ENCODE data around the gene GPC1.

Gene GPC1

GRCh38 chr2:240457223-240458043, 22.0 kb downstream of the GPC1 start:
- FAIRE-seq: no peak

DNA sequence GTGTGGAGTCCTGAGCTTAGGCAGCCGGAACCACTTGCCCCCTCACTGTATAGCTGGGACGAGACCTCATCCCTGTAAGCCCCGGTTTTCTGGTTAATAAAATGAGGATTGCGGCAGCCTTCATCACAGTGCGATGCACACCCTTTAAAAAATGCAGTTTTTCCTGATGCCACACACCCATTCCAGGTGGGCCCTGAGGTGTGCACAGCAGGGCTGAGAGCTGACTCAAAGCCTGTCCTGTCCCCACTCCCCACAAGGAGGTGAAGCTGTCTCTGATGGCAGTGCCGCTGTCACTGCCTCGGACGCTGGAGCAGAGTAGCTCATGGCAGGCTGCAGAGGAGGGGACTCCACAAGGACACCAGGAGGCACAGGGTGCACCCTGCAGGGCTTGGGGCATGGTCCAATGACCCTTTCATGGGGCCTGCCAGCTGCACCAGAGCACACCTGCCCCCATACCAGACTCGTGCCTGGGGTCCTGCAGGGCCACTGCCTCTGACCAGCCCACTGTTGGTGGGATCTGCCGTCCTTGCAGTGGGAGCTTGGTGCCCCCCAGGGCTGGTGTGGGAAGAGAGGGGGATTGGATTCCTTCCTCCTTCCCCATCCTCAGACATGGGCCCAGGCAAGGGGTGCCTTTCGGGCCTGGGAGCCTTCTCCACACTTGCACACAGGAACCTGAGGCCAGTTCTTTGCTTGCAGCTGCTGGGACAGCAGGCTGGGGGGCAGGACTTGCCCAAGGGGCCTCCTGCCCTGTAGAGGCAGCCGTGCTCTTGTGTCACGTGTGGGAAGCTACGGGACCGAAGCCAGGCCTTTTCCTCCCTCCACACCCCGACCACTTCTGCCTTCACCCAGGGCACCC, 22.8 kb downstream of the GPC1 start:
- FAIRE-seq: no peak

DNA sequence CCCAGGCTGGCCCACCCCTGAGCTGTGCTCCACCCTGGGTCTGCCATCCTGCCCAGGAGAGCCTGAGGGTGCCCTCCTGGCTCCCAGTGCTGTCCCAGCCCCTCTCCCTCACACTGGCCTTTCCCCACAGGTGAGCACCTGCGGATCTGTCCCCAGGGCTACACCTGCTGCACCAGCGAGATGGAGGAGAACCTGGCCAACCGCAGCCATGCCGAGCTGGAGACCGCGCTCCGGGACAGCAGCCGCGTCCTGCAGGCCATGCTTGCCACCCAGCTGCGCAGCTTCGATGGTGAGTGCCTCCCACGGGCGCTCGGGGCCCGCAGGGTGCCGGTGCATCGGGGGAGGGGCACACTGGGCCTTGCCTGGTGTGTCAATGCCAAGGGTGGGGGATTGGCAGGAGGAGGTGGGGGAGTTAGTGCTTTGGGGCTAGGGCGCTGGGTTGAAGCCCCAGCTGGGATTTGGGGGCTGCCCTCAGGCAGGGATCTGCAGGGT, 23.5 kb downstream of the GPC1 start:
- no peak for FAIRE-seq

DNA sequence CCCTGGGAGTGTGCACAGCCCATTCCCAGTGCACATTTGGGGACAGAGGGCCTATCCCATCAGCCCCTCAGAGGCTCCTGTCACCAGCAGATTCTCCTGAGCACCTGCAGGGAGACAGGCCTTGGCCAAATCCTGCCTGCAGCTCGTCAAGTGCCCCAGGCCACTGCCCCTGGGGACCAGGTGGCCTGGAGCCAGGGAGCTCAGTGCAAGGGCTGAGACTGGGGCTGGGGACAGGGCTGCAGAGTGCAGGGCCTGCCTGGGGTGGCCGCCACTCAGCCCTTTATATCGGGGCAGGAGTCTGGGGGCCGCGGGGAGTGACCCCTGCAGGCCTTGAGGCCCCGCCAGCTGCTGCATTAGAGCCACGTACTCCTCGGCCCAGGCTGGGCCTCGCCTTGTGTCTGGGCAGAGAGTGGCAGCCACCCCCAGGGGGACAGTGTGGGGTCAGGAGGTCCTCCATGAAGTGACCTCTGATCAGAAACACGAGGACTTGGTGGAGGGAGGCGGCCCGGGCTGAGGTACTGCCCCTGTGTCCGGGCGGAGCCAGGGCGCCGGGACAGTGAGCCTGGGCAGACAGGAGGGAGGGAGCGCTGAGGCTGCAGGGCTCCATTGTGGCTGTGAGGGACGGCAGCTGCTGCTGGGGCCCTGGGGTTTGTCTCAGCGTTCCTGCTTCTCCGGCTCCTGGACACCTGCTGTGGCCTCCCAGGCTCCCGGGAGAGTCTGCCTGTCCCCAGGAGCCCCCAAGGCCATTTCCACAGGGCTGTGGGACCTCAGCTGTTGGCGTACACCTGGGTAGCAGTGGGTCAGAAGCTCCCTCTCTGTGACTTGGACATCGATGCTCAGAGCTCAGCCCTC, 24.2 kb downstream of the GPC1 start:
- no peak for FAIRE-seq

DNA sequence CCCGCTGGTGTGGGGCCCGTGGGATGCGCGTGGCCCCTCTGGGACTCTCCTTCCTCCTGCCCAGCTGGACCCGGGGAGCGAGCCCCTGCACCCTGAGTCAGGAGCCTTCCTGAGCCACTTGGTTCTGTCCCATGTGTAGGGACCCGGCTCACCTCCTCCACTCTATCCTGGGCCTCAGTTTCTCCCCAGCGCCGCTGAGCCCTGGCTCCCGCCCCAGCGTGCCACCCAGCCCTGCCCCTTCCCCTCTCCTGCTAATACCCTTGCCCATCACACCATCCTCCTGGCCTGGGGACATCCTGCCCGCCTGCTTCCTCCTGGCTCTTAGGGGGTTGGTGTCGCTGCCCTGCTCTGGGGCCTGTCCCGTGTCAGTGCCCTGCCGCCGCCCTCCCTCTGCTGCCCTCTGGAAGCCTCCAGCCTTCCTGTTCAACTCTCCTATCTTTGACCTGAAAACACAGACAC, 24.8 kb downstream of the GPC1 start:
- no peak for FAIRE-seq

- FAIRE-seq: no peak
Measured at GRCh38 chr2:240460781-240461431, 25.4 kb downstream of the GPC1 start.

DNA sequence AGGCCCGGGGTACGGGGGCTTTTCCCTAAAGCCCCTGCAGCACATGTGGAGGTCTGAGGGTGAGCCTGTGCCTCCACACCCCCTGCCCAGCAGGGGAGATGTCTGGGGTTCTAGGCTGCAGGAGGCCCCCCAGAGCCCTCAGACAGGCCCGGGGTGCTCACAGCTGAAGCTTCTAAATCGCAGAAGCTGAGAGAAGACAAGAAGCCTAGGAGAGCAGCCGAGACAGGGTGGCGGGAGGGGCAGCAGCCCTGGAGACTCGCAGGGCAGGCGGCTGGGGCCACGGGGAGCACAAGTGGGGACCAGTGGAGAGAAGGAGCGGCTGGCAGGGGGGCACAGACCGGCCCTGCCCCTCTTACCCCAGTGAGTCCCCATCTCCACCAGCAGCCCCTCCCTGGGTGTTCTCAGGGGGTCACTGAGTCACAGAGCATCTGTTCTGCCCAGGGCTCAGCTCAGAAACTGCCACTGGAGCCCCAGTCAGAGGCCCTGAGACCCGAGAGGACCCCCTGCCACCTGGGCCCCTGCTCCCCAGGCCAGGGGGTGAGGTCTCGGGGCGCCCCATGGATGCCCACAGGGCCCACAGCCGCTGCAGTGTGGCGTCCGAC, 26.1 kb downstream of the GPC1 start:
- no peak for FAIRE-seq

- FAIRE-seq: no peak
Measured at GRCh38 chr2:240462073-240462706, 26.7 kb downstream of the GPC1 start.

DNA sequence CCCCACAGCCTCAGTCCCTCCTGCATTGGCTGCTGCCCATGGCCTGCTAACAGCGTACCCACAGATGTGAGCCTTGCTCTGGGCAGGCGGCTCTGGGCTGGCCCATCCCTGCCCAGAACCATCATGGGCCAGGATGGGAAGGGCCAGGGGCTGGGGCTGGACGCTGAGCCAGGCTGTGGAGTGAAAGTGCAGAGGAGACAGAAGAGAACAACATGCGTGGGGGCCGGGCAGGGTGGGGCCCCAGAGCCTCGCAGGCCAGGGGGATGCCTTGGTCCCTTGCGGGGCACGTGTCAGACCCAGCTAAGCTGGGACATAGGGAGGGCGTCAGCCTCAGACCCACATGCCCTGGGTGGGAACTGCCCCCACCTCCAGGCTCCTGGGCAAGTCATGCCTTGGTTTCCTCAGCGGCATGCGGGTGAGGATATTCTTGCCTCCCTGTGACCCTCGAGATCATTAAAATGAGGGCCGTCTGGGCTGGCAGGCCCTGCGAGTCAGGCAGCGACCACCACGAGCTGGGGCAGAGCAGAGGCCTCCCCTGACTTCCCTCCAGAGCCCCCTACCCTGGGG, 27.3 kb downstream of the GPC1 start:
- no peak for FAIRE-seq

- FAIRE-seq: no peak
Measured at GRCh38 chr2:240463274-240463865, 27.9 kb downstream of the GPC1 start.

GRCh38 chr2:240463866-240464481, 28.5 kb downstream of the GPC1 start:
- FAIRE-seq: no peak

- FAIRE-seq: no peak
Measured at GRCh38 chr2:240464514-240465241, 29.2 kb downstream of the GPC1 start.

GRCh38 chr2:240465268-240465764, 29.9 kb downstream of the GPC1 start:
- no peak for FAIRE-seq

- FAIRE-seq: no peak
Measured at GRCh38 chr2:240465765-240466578, 30.5 kb downstream of the GPC1 start.

- no peak for FAIRE-seq
Measured at GRCh38 chr2:240466579-240467148, 31.2 kb downstream of the GPC1 start.

DNA sequence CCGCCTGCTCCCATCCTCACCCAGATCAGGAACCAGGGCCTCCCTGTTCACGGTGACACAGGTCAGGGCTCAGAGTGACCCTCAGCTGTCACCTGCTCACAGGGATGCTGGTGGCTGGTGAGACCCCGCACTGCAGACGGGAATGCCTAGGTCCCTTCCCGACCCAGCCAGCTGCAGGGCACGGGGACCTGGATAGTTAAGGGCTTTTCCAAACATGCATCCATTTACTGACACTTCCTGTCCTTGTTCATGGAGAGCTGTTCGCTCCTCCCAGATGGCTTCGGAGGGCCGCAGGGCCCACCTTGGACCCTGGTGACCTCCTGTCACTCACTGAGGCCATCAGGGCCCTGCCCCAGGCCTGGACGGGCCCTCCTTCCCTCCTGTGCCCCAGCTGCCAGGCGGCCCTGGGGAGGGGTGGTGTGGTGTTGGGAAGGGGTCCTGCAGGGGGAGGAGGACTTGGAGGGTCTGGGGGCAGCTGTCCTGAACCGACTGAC, 31.7 kb downstream of the GPC1 start:
- FAIRE-seq: no peak

DNA sequence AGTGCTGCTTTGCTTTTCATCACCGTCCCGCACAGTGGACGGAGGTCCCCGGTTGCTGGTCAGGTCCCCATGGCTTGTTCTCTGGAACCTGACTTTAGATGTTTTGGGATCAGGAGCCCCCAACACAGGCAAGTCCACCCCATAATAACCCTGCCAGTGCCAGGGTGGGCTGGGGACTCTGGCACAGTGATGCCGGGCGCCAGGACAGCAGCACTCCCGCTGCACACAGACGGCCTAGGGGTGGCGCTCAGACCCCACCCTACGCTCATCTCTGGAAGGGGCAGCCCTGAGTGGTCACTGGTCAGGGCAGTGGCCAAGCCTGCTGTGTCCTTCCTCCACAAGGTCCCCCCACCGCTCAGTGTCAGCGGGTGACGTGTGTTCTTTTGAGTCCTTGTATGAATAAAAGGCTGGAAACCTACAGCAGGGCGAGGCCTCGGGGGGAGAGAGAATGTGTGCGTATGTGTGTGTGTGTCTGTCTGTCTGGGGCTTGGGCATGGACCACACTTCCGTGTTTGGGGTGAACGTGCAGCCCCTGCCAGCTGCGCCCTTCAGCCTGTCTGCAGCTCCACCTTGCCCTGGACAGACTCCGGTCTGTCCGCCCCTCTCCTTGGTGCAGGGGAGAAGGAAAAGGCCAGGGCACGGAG, 32.3 kb downstream of the GPC1 start:
- no peak for FAIRE-seq

Data from colon (tissue), 2 donors.